ENCODE data around the gene RAB27A.

RAB27A gene

DNA sequence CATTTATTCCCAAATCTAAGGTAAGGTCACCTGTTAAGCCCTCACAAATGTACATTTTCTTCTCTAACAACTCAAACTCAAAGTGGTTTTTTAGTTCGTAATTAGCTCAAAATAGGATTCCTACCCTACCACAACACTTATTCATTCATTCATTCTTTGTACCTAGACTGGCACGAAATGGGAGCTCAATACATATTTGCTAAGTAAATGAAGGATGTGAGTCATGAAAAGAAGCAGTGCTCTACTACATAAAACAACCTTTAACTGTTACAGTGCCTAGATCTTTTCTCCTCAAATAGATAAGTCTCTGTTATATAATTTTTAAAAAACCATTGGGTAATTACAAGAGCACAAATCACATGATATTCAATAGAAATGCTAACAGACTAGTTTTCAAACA lies 105.9 kb downstream of the RAB27A start:
- ATAC-seq (ENCODE audit: insufficient read depth, low read depth) (no peak), DNase-seq (no peak)
- Histone ChIP-seq H3K9ac (ENCODE audit: low read depth, low read length) (no peak overlapping the region), H4K20me1 (ENCODE audit: insufficient read depth, low read length) (peaks cover 33% of the 10 kb centered on the region; the same call in 1 of the 2 replicates), H3K36me3 (ENCODE audit: insufficient read depth, low read length) (peaks cover 91% of the 10 kb centered on the region), H3K4me2 (ENCODE audit: insufficient read depth, low read length) (no peak overlapping the region), H3K9me3 (ENCODE audit: insufficient read depth, low read length, severe bottlenecking) (no peaks in the 10 kb centered on the region), H2AFZ (ENCODE audit: low read depth, low read length) (no peak overlapping the region), H3K79me2 (ENCODE audit: insufficient read depth, low read length) (peaks cover 41% of the 10 kb centered on the region), H3K4me1 (ENCODE audit: insufficient read depth, low read length) (no peaks in the 10 kb centered on the region), H3K4me3 (ENCODE audit: low read depth in 1 of 2, low read length in 2 of 2) (no peak overlapping the region), H3K27ac (ENCODE audit: low read length) (no peak overlapping the region), H3K27me3 (ENCODE audit: insufficient read depth, low read length, poor library complexity) (no peaks in the 10 kb centered on the region)
- TF ChIP-seq, protein P1, sequence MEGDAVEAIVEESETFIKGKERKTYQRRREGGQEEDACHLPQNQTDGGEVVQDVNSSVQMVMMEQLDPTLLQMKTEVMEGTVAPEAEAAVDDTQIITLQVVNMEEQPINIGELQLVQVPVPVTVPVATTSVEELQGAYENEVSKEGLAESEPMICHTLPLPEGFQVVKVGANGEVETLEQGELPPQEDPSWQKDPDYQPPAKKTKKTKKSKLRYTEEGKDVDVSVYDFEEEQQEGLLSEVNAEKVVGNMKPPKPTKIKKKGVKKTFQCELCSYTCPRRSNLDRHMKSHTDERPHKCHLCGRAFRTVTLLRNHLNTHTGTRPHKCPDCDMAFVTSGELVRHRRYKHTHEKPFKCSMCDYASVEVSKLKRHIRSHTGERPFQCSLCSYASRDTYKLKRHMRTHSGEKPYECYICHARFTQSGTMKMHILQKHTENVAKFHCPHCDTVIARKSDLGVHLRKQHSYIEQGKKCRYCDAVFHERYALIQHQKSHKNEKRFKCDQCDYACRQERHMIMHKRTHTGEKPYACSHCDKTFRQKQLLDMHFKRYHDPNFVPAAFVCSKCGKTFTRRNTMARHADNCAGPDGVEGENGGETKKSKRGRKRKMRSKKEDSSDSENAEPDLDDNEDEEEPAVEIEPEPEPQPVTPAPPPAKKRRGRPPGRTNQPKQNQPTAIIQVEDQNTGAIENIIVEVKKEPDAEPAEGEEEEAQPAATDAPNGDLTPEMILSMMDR (IDR thresholded peaks at IDR 0.05; ENCODE audit: borderline replicate concordance, extremely low read depth, low read length, poor library complexity, severe bottlenecking) = no peak
- TF ChIP-seq EZH2 (IDR thresholded peaks at IDR 0.05; ENCODE audit: borderline replicate concordance, low read depth, low read length, severe bottlenecking) = no peak

DNA sequence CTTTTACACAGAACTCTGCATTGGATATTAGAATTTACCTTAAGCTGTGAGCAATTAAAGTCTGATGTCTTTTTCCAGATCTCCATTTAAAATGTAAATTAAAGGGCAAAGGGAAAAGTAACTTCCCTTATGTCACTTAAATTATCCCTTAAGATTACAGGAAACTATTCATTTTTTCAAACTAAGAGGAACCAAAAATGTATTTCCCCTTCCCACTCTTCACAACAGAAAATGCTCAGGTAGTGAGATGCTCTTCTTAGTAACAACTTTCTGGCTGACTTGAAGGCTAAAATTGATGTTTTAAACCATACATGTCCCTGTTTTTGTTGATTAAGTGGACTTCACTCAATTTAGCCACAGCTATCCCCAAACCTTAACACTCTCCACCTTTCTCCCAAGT lies 110.5 kb downstream of the RAB27A start:
- no peak overlapping the region for H3K4me3 ChIP-seq (ENCODE audit: low read depth in 1 of 2, low read length in 2 of 2)
- peaks cover 55% of the 10 kb centered on the region for H3K36me3 ChIP-seq (ENCODE audit: insufficient read depth, low read length)
- DNase-seq = no peak
- no peaks in the 10 kb centered on the region for H3K9me3 ChIP-seq (ENCODE audit: insufficient read depth, low read length, severe bottlenecking)
- no peak for TF ChIP-seq EZH2 (IDR thresholded peaks at IDR 0.05; ENCODE audit: borderline replicate concordance, low read depth, low read length, severe bottlenecking)
- TF ChIP-seq, protein P1 (IDR thresholded peaks at IDR 0.05; ENCODE audit: borderline replicate concordance, extremely low read depth, low read length, poor library complexity, severe bottlenecking) = no peak
- H3K79me2 ChIP-seq (ENCODE audit: insufficient read depth, low read length) = peaks cover 1% of the 10 kb centered on the region; the same call in 1 of the 2 replicates
- H3K27me3 ChIP-seq (ENCODE audit: insufficient read depth, low read length, poor library complexity) = no peaks in the 10 kb centered on the region
- H4K20me1 ChIP-seq (ENCODE audit: insufficient read depth, low read length) = peaks cover 7% of the 10 kb centered on the region; the same call in 1 of the 2 replicates
- no peaks in the 10 kb centered on the region for H3K4me1 ChIP-seq (ENCODE audit: insufficient read depth, low read length)
- no peak overlapping the region for H3K27ac ChIP-seq (ENCODE audit: low read length)
- H2AFZ ChIP-seq (ENCODE audit: low read depth, low read length) = no peak overlapping the region
- H3K9ac ChIP-seq (ENCODE audit: low read depth, low read length) = no peak overlapping the region
- H3K4me2 ChIP-seq (ENCODE audit: insufficient read depth, low read length) = no peak overlapping the region
- no peak for ATAC-seq (ENCODE audit: insufficient read depth, low read depth)

DNA sequence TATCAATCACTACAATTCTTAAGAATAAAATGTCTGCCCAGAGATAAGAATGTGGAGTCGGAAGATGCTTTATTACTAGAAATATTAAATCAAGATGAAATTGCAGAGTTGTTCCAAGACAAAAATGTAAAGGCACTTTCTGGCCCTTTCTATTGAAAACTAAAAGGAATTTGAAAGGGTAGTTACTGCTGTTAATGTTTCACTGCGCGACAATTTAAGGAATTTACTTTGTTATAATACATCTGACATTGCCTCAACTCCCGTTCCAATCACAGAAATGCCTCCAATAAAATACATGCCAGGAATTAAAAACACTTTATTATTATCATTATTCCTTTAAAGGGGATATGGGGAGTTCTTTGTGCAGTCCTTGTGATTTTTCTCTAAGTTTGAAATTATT lies 119.3 kb downstream of the RAB27A start:
- ATAC-seq (ENCODE audit: insufficient read depth, low read depth) (no peak), DNase-seq (no peak)
- Histone ChIP-seq H4K20me1 (ENCODE audit: insufficient read depth, low read length) (no peaks in the 10 kb centered on the region), H3K36me3 (ENCODE audit: insufficient read depth, low read length) (no peaks in the 10 kb centered on the region; the same call in 1 of the 2 replicates), H3K4me1 (ENCODE audit: insufficient read depth, low read length) (no peaks in the 10 kb centered on the region), H3K27me3 (ENCODE audit: insufficient read depth, low read length, poor library complexity) (no peaks in the 10 kb centered on the region), H3K4me2 (ENCODE audit: insufficient read depth, low read length) (no peak overlapping the region), H2AFZ (ENCODE audit: low read depth, low read length) (no peak overlapping the region), H3K9me3 (ENCODE audit: insufficient read depth, low read length, severe bottlenecking) (no peaks in the 10 kb centered on the region), H3K27ac (ENCODE audit: low read length) (no peak overlapping the region), H3K79me2 (ENCODE audit: insufficient read depth, low read length) (no peaks in the 10 kb centered on the region), H3K9ac (ENCODE audit: low read depth, low read length) (no peak overlapping the region), H3K4me3 (ENCODE audit: low read depth in 1 of 2, low read length in 2 of 2) (no peak overlapping the region)
- TF ChIP-seq, protein P1 (IDR thresholded peaks at IDR 0.05; ENCODE audit: borderline replicate concordance, extremely low read depth, low read length, poor library complexity, severe bottlenecking) = no peak
- no peak for TF ChIP-seq EZH2 (IDR thresholded peaks at IDR 0.05; ENCODE audit: borderline replicate concordance, low read depth, low read length, severe bottlenecking)
